Endothelial cell of umbilical vein (primary cell): ENCODE measurements around the gene SLC25A31. TPM values are rescaled to one million over a fixed set of nuclear protein-coding genes. Genes with fewer than 3 reads are reported as not detected.

Experiments used
- BruUV-seq: library from RNA; stranded (reverse); fragments of 400-500 nt; replicated peaks from 2 replicates; lab custom pipeline; 2021; lab: Mats Ljungman, UMichigan
- CTCF ChIA-PET: fragments of 300-600, 350-600 bp; sonication (Branson Sonifier 250); formaldehyde crosslinking; loops from one replicate; lab custom pipeline; 2021; ENCODE audit warnings: antibody characterized with exemption, inconsistent platforms; lab: Charles Lee
- POLR2A ChIA-PET: fragments of 300-600, 350-600 bp; sonication (Branson Sonifier 250); formaldehyde crosslinking; loops from one replicate; lab custom pipeline; 2021; ENCODE audit warnings: antibody characterized with exemption, inconsistent platforms; lab: Charles Lee
- DNase-seq: peaks from one replicate; pipeline ENCODE4 v3.0.0-alpha.2; 2011; ENCODE audit warnings: low read depth, low spot score
- FAIRE-seq: peaks from 2 replicates; lab custom pipeline; 2011; peaks lifted over from hg19 to GRCh38; lab: Jason Lieb, UNC
- H2AFZ ChIP-seq: 2 replicates; pipeline ENCODE4 v1.6.0; 2012; ENCODE audit warnings: low read depth, low read length, control low read depth, inconsistent platforms
- H3K27ac ChIP-seq: 2 replicates; pipeline ENCODE4 v1.5.1; 2011; ENCODE audit warnings: low read depth, mild to moderate bottlenecking, control low read depth, low read length, moderate library complexity; ENCODE audit not compliant: insufficient read depth
- H3K27me3 ChIP-seq, 2 experiments: 2 replicates each; pipeline versions ENCODE4 v1.6.0 to v1.6.1; 2011; ENCODE audit warnings: low read length in 2 of 2, mixed read lengths in 1 of 2; ENCODE audit not compliant: control insufficient read depth in 2 of 2, insufficient read depth in 2 of 2
- H3K36me3 ChIP-seq, 2 experiments: 2 replicates in 1 of 2; 3 replicates in 1 of 2; pipeline ENCODE4 v1.5.1; 2011; ENCODE audit warnings: low read length in 2 of 2, mild to moderate bottlenecking in 1 of 2, moderate library complexity in 1 of 2; ENCODE audit not compliant: control insufficient read depth in 2 of 2, insufficient read depth in 2 of 2; ENCODE audit errors: extremely low read depth in 1 of 2
- H3K4me1 ChIP-seq: 3 replicates; pipeline ENCODE4 v1.5.1; 2011; ENCODE audit warnings: mild to moderate bottlenecking, low read length; ENCODE audit not compliant: control insufficient read depth, insufficient read depth; ENCODE audit errors: extremely low read depth
- H3K4me2 ChIP-seq: 2 replicates; pipeline ENCODE4 v1.6.1; 2011; ENCODE audit warnings: low read length, control low read depth, mixed read lengths; ENCODE audit not compliant: insufficient read depth
- H3K4me3 ChIP-seq, 3 experiments: fragments of 200-600 bp in 1 of 3; sonication (generic), shearing (Covaris generic) in 1 of 3; replicated peaks in 1 of 3; 2 replicates each; pipeline ENCODE4 v1.5.1; 2011 to 2016; ENCODE audit warnings: control low read depth in 3 of 3, low read length in 3 of 3, mild to moderate bottlenecking in 2 of 3, inconsistent platforms in 1 of 3, low read depth in 1 of 3, moderate library complexity in 1 of 3; ENCODE audit not compliant: insufficient read depth in 1 of 3
- H3K79me2 ChIP-seq: 2 replicates; pipeline ENCODE4 v1.6.0; 2012; ENCODE audit warnings: low read length, inconsistent platforms; ENCODE audit not compliant: control insufficient read depth, insufficient read depth
- H3K9ac ChIP-seq: replicated peaks from 2 replicates; pipeline ENCODE3; 2011; ENCODE audit warnings: low read length, control low read depth; ENCODE audit not compliant: insufficient read depth; ENCODE audit errors: extremely low read depth
- H3K9me1 ChIP-seq: replicated peaks from 3 replicates; pipeline ENCODE4 v1.6.0; 2011; ENCODE audit warnings: mild to moderate bottlenecking, low read length; ENCODE audit not compliant: control insufficient read depth, insufficient read depth; ENCODE audit errors: extremely low read depth
- H3K9me3 ChIP-seq: replicated peaks from 2 replicates; pipeline ENCODE4 v1.5.1; 2012; ENCODE audit warnings: low read length, inconsistent platforms; ENCODE audit not compliant: control insufficient read depth, insufficient read depth
- H4K20me1 ChIP-seq: replicated peaks from 2 replicates; pipeline ENCODE3; 2011; ENCODE audit warnings: mild to moderate bottlenecking, low read length; ENCODE audit not compliant: control insufficient read depth, insufficient read depth; ENCODE audit errors: extremely low read depth
- EZH2 ChIP-seq: IDR thresholded peaks from 2 replicates; pipeline ENCODE4 v1.6.1; 2012; ENCODE audit warnings: borderline replicate concordance, low read depth, mild to moderate bottlenecking, moderate library complexity, low read length, inconsistent platforms; ENCODE audit not compliant: severe bottlenecking
- FOS ChIP-seq: IDR thresholded peaks from 2 replicates; pipeline ENCODE4 v1.6.1; 2011; ENCODE audit warnings: mild to moderate bottlenecking, low read length, moderate library complexity, borderline replicate concordance; ENCODE audit not compliant: insufficient read depth
- GATA2 ChIP-seq: IDR thresholded peaks from 2 replicates; pipeline ENCODE4 v1.7.0; 2011; ENCODE audit warnings: low read depth, mild to moderate bottlenecking, moderate library complexity, mixed read lengths, low read length; ENCODE audit not compliant: insufficient read length, insufficient read depth
- POLR2AphosphoS5 ChIP-seq: IDR thresholded peaks from 2 replicates; pipeline ENCODE4 v1.6.1; 2012; ENCODE audit warnings: low read depth, mild to moderate bottlenecking, control low read depth, low read length, moderate library complexity; ENCODE audit not compliant: insufficient read depth
- dilution Hi-C: fragments of 300-500 bp; cut with MboI; formaldehyde crosslinking; loops from one replicate; pipeline ENCODE4 v1.15.0; 2019; ENCODE audit warnings: low sequenced_read_pairs; ENCODE audit not compliant: extremely low pct_ligation_motif_present
- intact Hi-C: fragments of 100-400 bp; cut with micrococcal nuclease; formaldehyde crosslinking; loops from one replicate; pipeline ENCODE4 v1.10.0; 2022
- polyA plus RNA-seq, 4 experiments: library from polyadenylated mRNA; depleted of rRNA in 3 of 4; stranded (reverse) in 3 of 4; unstranded in 1 of 4; fragments of >200 nt; gene quantifications; 2 replicates each; pipeline versions ENCODE4 v1.2.1 to v1.2.3, GENCODE V29; 2011 to 2012; ENCODE audit warnings: missing spikeins in 1 of 4
- total RNA-seq: library from RNA; stranded (reverse); gene quantifications from 2 replicates; pipeline ENCODE4 v1.2.3, GENCODE V29; 2021
- TF ChIP-seq, protein P1 (sequence below): IDR thresholded peaks from 2 replicates; pipeline ENCODE4 v1.6.1; 2011; ENCODE audit not compliant: insufficient read depth, insufficient read length

The SLC25A31 gene
- total and polyA plus RNA-seq, 2 donors (not counting 3 experiments of a cell fraction or from before 2014, with no cell fraction given) = not detected

- Histone ChIP-seq H3K4me3 (no peak overlapping the region), H3K36me3 (no peaks in the 10 kb centered on the region), H3K27me3 (peaks cover 3 to 11% of the 10 kb centered on the region in 2 experiments), H4K20me1 (no peaks in the 10 kb centered on the region), H3K4me1 (no peaks in the 10 kb centered on the region), H3K9me3 (no peaks in the 10 kb centered on the region), H2AFZ (no peak overlapping the region), H3K9me1 (no peaks in the 10 kb centered on the region), H3K27ac (no peak overlapping the region), H3K9ac (no peak overlapping the region), H3K79me2 (no peaks in the 10 kb centered on the region), H3K4me2 (no peak overlapping the region)
- FAIRE-seq (no peak), DNase-seq (no peak)
- TF ChIP-seq FOS (no peak), EZH2 (no peak), POLR2AphosphoS5 (no peak)
- TF ChIP-seq, protein P1, sequence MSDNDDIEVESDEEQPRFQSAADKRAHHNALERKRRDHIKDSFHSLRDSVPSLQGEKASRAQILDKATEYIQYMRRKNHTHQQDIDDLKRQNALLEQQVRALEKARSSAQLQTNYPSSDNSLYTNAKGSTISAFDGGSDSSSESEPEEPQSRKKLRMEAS = no peak
- dilution Hi-C loops (no loop called here), intact Hi-C loops (no loop called here)
- BruUV-seq = no TSS peak
- CTCF ChIA-PET = interaction anchor here (1.1 kb wide), 1 partner anchor 9 kb away, joined by 3 read pairs; no protein-coding TSS in a partner anchor
- POLR2A ChIA-PET = no interaction called here
These were observed 11.0 kb downstream of the SLC25A31 start for GRCh38 chr4:127741247-127741646.

- Histone ChIP-seq H3K27ac (no peak overlapping the region), H3K9ac (no peak overlapping the region), H3K27me3 (peaks cover 2 to 5% of the 10 kb centered on the region in 2 experiments), H3K4me1 (no peaks in the 10 kb centered on the region), H3K9me1 (no peaks in the 10 kb centered on the region), H3K79me2 (no peaks in the 10 kb centered on the region), H3K36me3 (no peaks in the 10 kb centered on the region), H3K4me3 (no peak overlapping the region), H3K4me2 (no peak overlapping the region), H2AFZ (no peak overlapping the region), H4K20me1 (no peaks in the 10 kb centered on the region), H3K9me3 (no peaks in the 10 kb centered on the region)
- CTCF ChIA-PET = interaction anchor here (2.4 kb wide), 1 partner anchor 15 kb away, joined by 11 read pairs; no protein-coding TSS in a partner anchor
- FAIRE-seq (no peak), DNase-seq (no peak)
- intact Hi-C loops (no loop called here), dilution Hi-C loops (no loop called here)
- POLR2A ChIA-PET = no interaction called here
- TF ChIP-seq GATA2 = no peak
- BruUV-seq = no TSS peak
These were observed 17.7 kb downstream of the SLC25A31 start for GRCh38 chr4:127747883-127748282.
